DMS53 treated with DMSO at 0.1 percent for 48 hours (cell line): ENCODE measurements around the gene FLT1.

Experiments used
- DNase-seq: peaks from one replicate; lab custom pipeline; 2025; ENCODE audit not compliant: unreplicated experiment; lab: John Stamatoyannopoulos, UW

The FLT1 gene

GRCh38 chr13:28349907-28350654 lies 144.8 kb downstream of the FLT1 start:
- no peak for DNase-seq

- no peak for DNase-seq
These were observed 145.6 kb downstream of the FLT1 start for GRCh38 chr13:28349371-28349770.

GRCh38 chr13:28347456-28348371 lies 147.2 kb downstream of the FLT1 start:
- no peak for DNase-seq

- no peak for DNase-seq
These were observed 148.8 kb downstream of the FLT1 start for GRCh38 chr13:28346154-28346553.

- no peak for DNase-seq
These were observed 150.8 kb downstream of the FLT1 start for GRCh38 chr13:28344163-28344562.

- DNase-seq = no peak
These were observed 152.7 kb downstream of the FLT1 start for GRCh38 chr13:28342251-28342650.

- no peak for DNase-seq
These were observed 154.6 kb downstream of the FLT1 start for GRCh38 chr13:28340272-28340793.

GRCh38 chr13:28339419-28339818 lies 155.5 kb downstream of the FLT1 start:
- DNase-seq = no peak

GRCh38 chr13:28338742-28339141 lies 156.2 kb downstream of the FLT1 start:
- no peak for DNase-seq

GRCh38 chr13:28338006-28338574 lies 156.8 kb downstream of the FLT1 start:
- DNase-seq = no peak

- DNase-seq = no peak
These were observed 157.5 kb downstream of the FLT1 start for GRCh38 chr13:28337166-28338005.

GRCh38 chr13:28336193-28336657 lies 158.7 kb downstream of the FLT1 start:
- no peak for DNase-seq

- no peak for DNase-seq
These were observed 161.6 kb downstream of the FLT1 start for GRCh38 chr13:28333204-28333881.

- DNase-seq = no peak
These were observed 165.4 kb downstream of the FLT1 start for GRCh38 chr13:28329395-28330158.

- no peak for DNase-seq
These were observed 166.7 kb downstream of the FLT1 start for GRCh38 chr13:28328271-28328607.

GRCh38 chr13:28327373-28328270 lies 167.3 kb downstream of the FLT1 start:
- DNase-seq = no peak

GRCh38 chr13:28326056-28326455 lies 168.9 kb downstream of the FLT1 start:
- no peak for DNase-seq

- DNase-seq = no peak
These were observed 169.9 kb downstream of the FLT1 start for GRCh38 chr13:28325022-28325421.
